ENCODE measurements around the gene BICD2.

- TF ChIP-seq CTCF (IDR thresholded peaks at IDR 0.05 in 8 of 11, conservative IDR thresholded peaks at IDR 0.05 in 3 of 11) (peak in 1 of 11 experiments; percentile 7), POLR2A (IDR thresholded peaks at IDR 0.05) (no peak)
Measured at GRCh38 chr9:92686954-92687353, 77.7 kb downstream of the BICD2 start.
